Measurements from ENCODE around the gene DCXR.

- TF ChIP-seq POLR2A (IDR thresholded peaks at IDR 0.05; ENCODE audit: low read length) = no peak
- no peak for TF ChIP-seq GATA1 (IDR thresholded peaks at IDR 0.05; ENCODE audit: low read depth, low read length)
Measured at GRCh38 chr17:82017612-82018151, 19.8 kb downstream of the DCXR start.
